PC-9 (cell line): Measurements from ENCODE around the gene CYB5RL. TPM values are rescaled to one million over a fixed set of nuclear protein-coding genes. Genes with fewer than 3 reads are reported as not detected.

ENCODE experiments used
- BruUV-seq: library from RNA; stranded (reverse); fragments of 400-500 nt; replicated peaks from 2 replicates; lab custom pipeline; 2021; lab: Mats Ljungman, UMichigan
- CTCF ChIA-PET: fragments of 300-600 bp; sonication (Branson Sonifier 250); formaldehyde crosslinking; loops from one replicate; lab custom pipeline; 2022; ENCODE audit warnings: antibody characterized with exemption; lab: Charles Lee
- POLR2A ChIA-PET: fragments of 300-600 bp; sonication (Branson Sonifier 250); formaldehyde crosslinking; loops from one replicate; lab custom pipeline; 2022; ENCODE audit warnings: antibody characterized with exemption; ENCODE audit not compliant: unreplicated experiment; lab: Charles Lee
- DNase-seq, 2 experiments: peaks; one replicate each; pipeline versions ENCODE4 v3.0.0 to v3.0.0-alpha.2; 2015 to 2022; ENCODE audit warnings: mixed read lengths in 1 of 2
- H2AFZ ChIP-seq: fragments of 200-600 bp; sonication (generic); 2 replicates; pipeline ENCODE4 v1.8.1; 2017; ENCODE audit warnings: antibody characterized with exemption
- H3F3A ChIP-seq: fragments of 200-600 bp; sonication (generic); 2 replicates; pipeline ENCODE4 v1.8.1; 2017; ENCODE audit warnings: antibody characterized with exemption, mild to moderate bottlenecking, low read depth; ENCODE audit not compliant: insufficient read depth
- H3K27ac ChIP-seq: fragments of 200-600 bp; sonication (generic); 2 replicates; pipeline ENCODE4 v1.6.1; 2016; ENCODE audit warnings: mixed run types
- H3K27me3 ChIP-seq: fragments of 200-600 bp; sonication (generic); 2 replicates; pipeline ENCODE4 v1.6.1; 2016; ENCODE audit warnings: low read depth, mixed run types; ENCODE audit not compliant: insufficient read depth
- H3K36me3 ChIP-seq: fragments of 200-600 bp; sonication (generic); 2 replicates; pipeline ENCODE4 v1.6.1; 2016; ENCODE audit warnings: low read depth, mixed run types
- H3K4me1 ChIP-seq: fragments of 200-600 bp; sonication (generic); replicated peaks from 2 replicates; pipeline ENCODE4 v1.6.1; 2016; ENCODE audit warnings: mixed run types; ENCODE audit not compliant: insufficient read depth
- H3K4me2 ChIP-seq: fragments of 200-600 bp; sonication (generic); 2 replicates; pipeline ENCODE4 v1.6.1; 2017; ENCODE audit warnings: mixed run types
- H3K4me3 ChIP-seq: fragments of 200-600 bp; sonication (generic); 2 replicates; pipeline ENCODE4 v1.6.1; 2016; ENCODE audit warnings: mixed run types
- H3K79me2 ChIP-seq: fragments of 200-600 bp; sonication (generic); 2 replicates; pipeline ENCODE4 v1.6.1; 2017; ENCODE audit warnings: low read depth, mixed run types
- H3K9me2 ChIP-seq: fragments of 200-600 bp; sonication (generic); 2 replicates; pipeline ENCODE4 v1.8.1; 2017; ENCODE audit warnings: mild to moderate bottlenecking; ENCODE audit not compliant: insufficient read depth
- H3K9me3 ChIP-seq: fragments of 200-600 bp; sonication (generic); 2 replicates; pipeline ENCODE4 v1.8.1; 2016; ENCODE audit warnings: low read depth; ENCODE audit not compliant: insufficient read depth
- H4K20me1 ChIP-seq: fragments of 200-600 bp; sonication (generic); 2 replicates; pipeline ENCODE4 v1.8.1; 2017; ENCODE audit not compliant: insufficient read depth
- EZH2 ChIP-seq: fragments of 200-600 bp; sonication (generic); IDR thresholded peaks from 2 replicates; pipeline ENCODE4 v1.8.0; 2017; ENCODE audit warnings: antibody characterized with exemption, low read depth
- intact Hi-C: fragments of 100-400 bp; cut with micrococcal nuclease; formaldehyde crosslinking; loops from one replicate; pipeline ENCODE4 v1.10.0; 2022; ENCODE audit not compliant: unreplicated experiment
- total RNA-seq: library from RNA; stranded (reverse); gene quantifications from 2 replicates; pipeline ENCODE4 v1.2.3, GENCODE V29; 2021
- TF ChIP-seq, protein P1 (sequence below): fragments of 200-600 bp; sonication (generic); conservative IDR thresholded peaks from 2 replicates; pipeline ENCODE4 v1.6.1; 2017; ENCODE audit warnings: mixed run types, antibody characterized with exemption, mild to moderate bottlenecking, moderate library complexity

Gene CYB5RL
- total RNA-seq, 1 experiment from 2014 or later = 6.7 TPM

DNA sequence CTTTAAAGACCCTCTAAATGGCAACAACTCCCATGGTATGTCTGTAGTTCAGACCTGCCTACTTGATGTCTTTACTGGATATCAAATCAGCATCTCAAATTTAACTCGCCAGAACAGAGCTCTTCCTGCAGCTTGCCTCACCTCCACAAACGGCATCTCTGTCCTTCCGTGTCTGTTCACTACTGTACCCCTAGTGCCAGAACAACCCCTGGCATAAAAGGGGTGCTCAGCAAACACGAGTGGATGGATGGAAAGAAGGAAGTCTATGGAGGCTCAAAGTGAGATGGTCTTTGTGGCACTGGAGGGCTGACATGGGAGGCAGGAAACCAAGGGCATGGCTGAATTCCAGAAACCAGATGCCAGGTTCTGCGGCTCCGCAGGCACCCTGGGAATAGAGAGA, 22.9 kb upstream of the CYB5RL start:
- no peaks in the 10 kb centered on the region for H3K9me2 ChIP-seq
- no peaks in the 10 kb centered on the region for H4K20me1 ChIP-seq
- no peaks in the 10 kb centered on the region for H3F3A ChIP-seq
- H3K4me2 ChIP-seq = no peak overlapping the region
- H3K27me3 ChIP-seq = no peaks in the 10 kb centered on the region
- H3K79me2 ChIP-seq = no peaks in the 10 kb centered on the region
- no peak overlapping the region for H2AFZ ChIP-seq
- ChIA-PET CTCF (no interaction called here), POLR2A (no interaction called here)
- H3K9me3 ChIP-seq = no peaks in the 10 kb centered on the region
- DNase-seq = no peak
- BruUV-seq = no TSS peak
- intact Hi-C loops = no loop called here
- no peak overlapping the region for H3K4me3 ChIP-seq
- no peaks in the 10 kb centered on the region for H3K36me3 ChIP-seq
- H3K4me1 ChIP-seq = 0 out of 2 replicates have a peak, but pooled peaks cover 5% of the 10 kb centered on the region
- H3K27ac ChIP-seq = no peak overlapping the region
- TF ChIP-seq, protein P1, sequence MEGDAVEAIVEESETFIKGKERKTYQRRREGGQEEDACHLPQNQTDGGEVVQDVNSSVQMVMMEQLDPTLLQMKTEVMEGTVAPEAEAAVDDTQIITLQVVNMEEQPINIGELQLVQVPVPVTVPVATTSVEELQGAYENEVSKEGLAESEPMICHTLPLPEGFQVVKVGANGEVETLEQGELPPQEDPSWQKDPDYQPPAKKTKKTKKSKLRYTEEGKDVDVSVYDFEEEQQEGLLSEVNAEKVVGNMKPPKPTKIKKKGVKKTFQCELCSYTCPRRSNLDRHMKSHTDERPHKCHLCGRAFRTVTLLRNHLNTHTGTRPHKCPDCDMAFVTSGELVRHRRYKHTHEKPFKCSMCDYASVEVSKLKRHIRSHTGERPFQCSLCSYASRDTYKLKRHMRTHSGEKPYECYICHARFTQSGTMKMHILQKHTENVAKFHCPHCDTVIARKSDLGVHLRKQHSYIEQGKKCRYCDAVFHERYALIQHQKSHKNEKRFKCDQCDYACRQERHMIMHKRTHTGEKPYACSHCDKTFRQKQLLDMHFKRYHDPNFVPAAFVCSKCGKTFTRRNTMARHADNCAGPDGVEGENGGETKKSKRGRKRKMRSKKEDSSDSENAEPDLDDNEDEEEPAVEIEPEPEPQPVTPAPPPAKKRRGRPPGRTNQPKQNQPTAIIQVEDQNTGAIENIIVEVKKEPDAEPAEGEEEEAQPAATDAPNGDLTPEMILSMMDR = no peak
- TF ChIP-seq EZH2 = no peak

DNA sequence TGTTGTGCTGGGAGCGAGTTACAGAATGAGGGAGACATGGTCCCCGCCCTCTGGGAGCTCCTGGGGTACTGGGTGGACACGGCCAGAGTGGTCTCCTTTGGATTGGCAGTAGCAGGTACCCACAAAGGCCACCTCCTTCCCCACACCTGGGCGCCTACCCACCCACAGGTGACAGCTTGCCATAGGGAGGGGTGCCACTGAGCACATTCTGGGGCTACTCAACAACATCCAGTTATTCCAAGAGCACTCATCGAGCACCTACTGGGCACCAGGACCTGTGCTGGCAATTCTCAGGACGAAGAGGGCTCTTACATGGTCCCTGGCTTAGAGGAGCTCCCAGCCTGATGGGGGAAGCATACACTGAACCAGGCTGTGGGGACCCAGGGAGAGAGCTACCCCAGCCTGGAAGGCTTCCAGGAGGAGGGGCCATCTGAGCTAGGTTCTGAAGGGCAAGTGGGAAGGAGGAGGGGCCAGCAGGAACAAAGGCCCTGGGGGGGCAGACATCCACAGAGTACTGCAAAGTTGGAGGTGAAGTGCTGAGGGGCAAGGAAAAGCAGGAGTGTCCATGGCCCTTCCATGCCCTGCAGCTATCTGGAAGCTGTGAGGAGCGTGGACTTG, 22.1 kb upstream of the CYB5RL start:
- ChIA-PET CTCF (no interaction called here), POLR2A (no interaction called here)
- Histone ChIP-seq H3K4me3 (no peak overlapping the region), H3F3A (no peaks in the 10 kb centered on the region), H3K36me3 (no peaks in the 10 kb centered on the region), H3K4me1 (0 out of 2 replicates have a peak, but pooled peaks cover under 1% of the 10 kb centered on the region), H3K9me3 (no peaks in the 10 kb centered on the region), H3K27ac (no peak overlapping the region), H3K79me2 (no peaks in the 10 kb centered on the region), H3K4me2 (no peak overlapping the region), H4K20me1 (no peaks in the 10 kb centered on the region), H2AFZ (no peak overlapping the region), H3K9me2 (no peaks in the 10 kb centered on the region), H3K27me3 (no peaks in the 10 kb centered on the region)
- DNase-seq = no peak
- BruUV-seq = no TSS peak
- intact Hi-C loops = no loop called here
- TF ChIP-seq EZH2 = no peak
- TF ChIP-seq, protein P1 = no peak

DNA sequence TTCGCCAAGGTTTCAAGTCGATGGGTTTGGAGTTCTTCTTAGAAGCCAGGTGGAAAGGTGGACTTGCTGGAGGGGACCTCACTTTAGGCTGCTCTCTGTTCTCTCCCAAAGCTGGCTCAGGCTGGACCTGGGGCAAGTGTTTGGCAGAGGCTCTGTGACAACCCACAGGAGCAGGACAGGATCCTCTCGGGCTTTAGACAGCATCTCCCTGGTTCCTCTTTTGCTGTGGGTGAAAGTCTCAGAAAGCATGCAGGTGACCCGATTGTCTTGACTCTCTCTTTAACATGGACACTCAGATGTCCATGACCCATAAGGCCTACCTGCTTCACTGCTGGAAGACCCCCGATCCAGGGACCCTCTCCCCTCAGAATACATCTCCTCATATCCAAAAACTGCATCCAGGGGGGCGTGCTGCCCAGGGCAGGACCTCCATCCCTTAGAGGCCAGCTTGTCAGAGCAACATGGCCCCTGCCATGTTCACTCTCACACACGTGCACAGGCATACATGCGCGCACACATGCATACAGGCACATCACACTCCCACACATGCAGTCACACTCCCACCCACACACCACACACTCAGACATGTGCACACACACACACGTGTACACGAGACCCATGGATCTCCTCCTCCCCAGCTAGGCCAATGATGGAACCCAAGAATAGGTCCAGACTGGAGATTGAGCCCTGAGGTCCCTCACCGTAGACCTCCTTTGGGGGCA, 21.4 kb upstream of the CYB5RL start:
- CTCF ChIA-PET = no interaction called here
- H2AFZ ChIP-seq = no peak overlapping the region

More for the DNA sequence above, 21.4 kb upstream of the CYB5RL start:
- H3K9me2 ChIP-seq = no peaks in the 10 kb centered on the region
- peak in 1 of 2 experiments; percentile 11 for DNase-seq
- no peaks in the 10 kb centered on the region for H3K27me3 ChIP-seq
- intact Hi-C loops = no loop called here
- no peak overlapping the region for H3K27ac ChIP-seq
- H4K20me1 ChIP-seq = no peaks in the 10 kb centered on the region
- H3K4me2 ChIP-seq = no peak overlapping the region
- POLR2A ChIA-PET = no interaction called here
- H3K4me1 ChIP-seq = no peaks in the 10 kb centered on the region
- no peaks in the 10 kb centered on the region for H3K79me2 ChIP-seq
- no TSS peak for BruUV-seq
- TF ChIP-seq EZH2 = no peak
- TF ChIP-seq, protein P1 = no peak
- H3K36me3 ChIP-seq = no peaks in the 10 kb centered on the region
- H3K4me3 ChIP-seq = no peak overlapping the region
- no peaks in the 10 kb centered on the region for H3F3A ChIP-seq
- no peaks in the 10 kb centered on the region for H3K9me3 ChIP-seq
